ENCODE measurements around the gene GNAI3. TPM values are rescaled to one million over a fixed set of nuclear protein-coding genes. Genes with fewer than 3 reads are reported as not detected.

GNAI3 gene
- total and polyA plus RNA-seq, 3 experiments from 2014 or later, result 8.6 to 9.9 (median 9.8) TPM

GRCh38 chr1:109627692-109628399 is 79.4 kb downstream of the GNAI3 start:
- Mint-ChIP-seq H3K27me3 (no peaks in the 10 kb centered on the region), H3K27ac (peak overlapping the region in 3 of 8 donors; percentile 4 to 70 (median 64)), H3K36me3 (peaks cover 3 to 65% (median 6%) of the 10 kb centered on the region in 3 donors), H3K9me3 (no peaks in the 10 kb centered on the region), H3K4me3 (no peak overlapping the region), H3K4me1 (peaks cover 14 to 21% (median 17%) of the 10 kb centered on the region in 3 donors)
- no peaks in the 10 kb centered on the region for H3K27me3 ChIP-seq (ENCODE audit: insufficient read depth, low read length, poor library complexity, severe bottlenecking)
- DNase-seq, result no peak
- no peak overlapping the region for H3K27ac ChIP-seq (ENCODE audit: low read depth, low read length)
- peaks cover 20% of the 10 kb centered on the region for H3K4me1 ChIP-seq (ENCODE audit: insufficient read depth, low read length)
- H3K4me3 ChIP-seq (ENCODE audit: low read length), result no peak overlapping the region
- ChIA-PET CTCF (interaction anchor here (1.0 to 8.9 kb wide), 7 partner anchors 9 to 146 kb away, joined by 3 to 52 read pairs (median 4); partner anchors contain the start of gene GNAI3), POLR2A (no interaction called here)
- peaks cover 26% of the 10 kb centered on the region for H3K36me3 ChIP-seq (ENCODE audit: insufficient read depth, low read length)
- H3K9me3 ChIP-seq (ENCODE audit: low read length), result no peaks in the 10 kb centered on the region

- Mint-ChIP-seq H3K4me1 (peaks cover 8 to 12% (median 8%) of the 10 kb centered on the region in 3 donors), H3K4me3 (no peak overlapping the region), H3K27ac (peak overlapping the region in 3 of 8 donors; percentile 38 to 74 (median 70)), H3K27me3 (no peaks in the 10 kb centered on the region), H3K36me3 (peaks cover 3 to 67% (median 6%) of the 10 kb centered on the region in 3 donors), H3K9me3 (no peaks in the 10 kb centered on the region)
- DNase-seq, result no peak
- ChIA-PET CTCF (interaction anchor here (1.0 to 3.1 kb wide), 8 partner anchors 11 to 162 kb away, joined by 3 to 51 read pairs (median 8); partner anchors contain the start of gene GNAI3), POLR2A (interaction anchor here (1.4 kb wide), 1 partner anchor 81 kb away, joined by 4 read pairs; the partner anchor contains the start of gene GNAI3)
- Histone ChIP-seq H3K4me1 (ENCODE audit: insufficient read depth, low read length) (peaks cover 11% of the 10 kb centered on the region), H3K27ac (ENCODE audit: low read depth, low read length) (no peak overlapping the region), H3K9me3 (ENCODE audit: low read length) (no peaks in the 10 kb centered on the region), H3K27me3 (ENCODE audit: insufficient read depth, low read length, poor library complexity, severe bottlenecking) (no peaks in the 10 kb centered on the region), H3K36me3 (ENCODE audit: insufficient read depth, low read length) (peaks cover 26% of the 10 kb centered on the region), H3K4me3 (ENCODE audit: low read length) (no peak overlapping the region)
These were observed 80.3 kb downstream of the GNAI3 start for GRCh38 chr1:109628540-109629321.

GRCh38 chr1:109629372-109630030 is 81.1 kb downstream of the GNAI3 start:
- ChIA-PET POLR2A (interaction anchor here (1.4 to 1.7 kb wide), 2 partner anchors 81 to 84 kb away, joined by 4 to 6 read pairs; partner anchors contain the start of gene GNAI3), CTCF (interaction anchor here (0.6 to 3.1 kb wide), 15 partner anchors 9 to 355 kb away, joined by 3 to 51 read pairs (median 11); partner anchors contain the start of genes AHCYL1, AMPD2, GNAI3 and GNAT2)
- Histone ChIP-seq H3K27ac (ENCODE audit: low read depth, low read length) (no peak overlapping the region), H3K4me1 (ENCODE audit: insufficient read depth, low read length) (peaks cover 6% of the 10 kb centered on the region), H3K4me3 (ENCODE audit: low read length) (no peak overlapping the region), H3K36me3 (ENCODE audit: insufficient read depth, low read length) (peaks cover 26% of the 10 kb centered on the region), H3K9me3 (ENCODE audit: low read length) (no peaks in the 10 kb centered on the region), H3K27me3 (ENCODE audit: insufficient read depth, low read length, poor library complexity, severe bottlenecking) (no peaks in the 10 kb centered on the region)
- Mint-ChIP-seq H3K9me3 (no peaks in the 10 kb centered on the region), H3K4me1 (peaks cover 3 to 7% (median 7%) of the 10 kb centered on the region in 3 donors), H3K4me3 (no peak overlapping the region), H3K27me3 (no peaks in the 10 kb centered on the region), H3K27ac (peak overlapping the region in 7 of 8 donors; percentile 32 to 84 (median 70)), H3K36me3 (peaks cover 3 to 67% (median 6%) of the 10 kb centered on the region in 3 donors)
- no peak for DNase-seq

- POLR2A ChIA-PET, result interaction anchor here (1.4 to 1.7 kb wide), 2 partner anchors 82 to 84 kb away, joined by 4 to 6 read pairs; partner anchors contain the start of gene GNAI3
- Histone ChIP-seq H3K4me1 (ENCODE audit: insufficient read depth, low read length) (peaks cover 9% of the 10 kb centered on the region), H3K36me3 (ENCODE audit: insufficient read depth, low read length) (peaks cover 26% of the 10 kb centered on the region), H3K4me3 (ENCODE audit: low read length) (no peak overlapping the region), H3K9me3 (ENCODE audit: low read length) (no peaks in the 10 kb centered on the region), H3K27ac (ENCODE audit: low read depth, low read length) (no peak overlapping the region), H3K27me3 (ENCODE audit: insufficient read depth, low read length, poor library complexity, severe bottlenecking) (no peaks in the 10 kb centered on the region)
- CTCF ChIA-PET, result interaction anchor here (0.6 to 3.1 kb wide), 17 partner anchors 9 to 354 kb away, joined by 3 to 51 read pairs (median 5); partner anchors contain the start of genes AHCYL1, AMPD2, GNAI3 and GNAT2
- no peaks in the 10 kb centered on the region for H3K27me3 Mint-ChIP-seq
- H3K27ac Mint-ChIP-seq, result peak overlapping the region in 4 of 8 donors; percentile 35 to 84 (median 58)
- H3K4me1 Mint-ChIP-seq, result peaks cover 7 to 12% (median 9%) of the 10 kb centered on the region in 3 donors
- peaks cover 3 to 64% (median 6%) of the 10 kb centered on the region in 3 donors for H3K36me3 Mint-ChIP-seq
- DNase-seq, result peak in 2 of 5 donors; percentile 37 to 63
- peak overlapping the region in 1 of 7 donors; percentile 70 for H3K4me3 Mint-ChIP-seq
- no peaks in the 10 kb centered on the region for H3K9me3 Mint-ChIP-seq
These were observed 81.9 kb downstream of the GNAI3 start for GRCh38 chr1:109630081-109630897.

- H3K9me3 Mint-ChIP-seq, result no peaks in the 10 kb centered on the region
- H3K27me3 Mint-ChIP-seq, result no peaks in the 10 kb centered on the region
- H3K27ac Mint-ChIP-seq, result peak overlapping the region in 2 of 8 donors; percentile 54 to 78
- DNase-seq, result no peak
- no peaks in the 10 kb centered on the region for H3K9me3 ChIP-seq (ENCODE audit: low read length)
- H3K27ac ChIP-seq (ENCODE audit: low read depth, low read length), result no peak overlapping the region
- H3K27me3 ChIP-seq (ENCODE audit: insufficient read depth, low read length, poor library complexity, severe bottlenecking), result no peaks in the 10 kb centered on the region
- H3K4me3 Mint-ChIP-seq, result no peak overlapping the region
- peaks cover 3 to 57% (median 6%) of the 10 kb centered on the region in 3 donors for H3K36me3 Mint-ChIP-seq
- H3K4me1 Mint-ChIP-seq, result peaks cover 6 to 9% (median 7%) of the 10 kb centered on the region in 3 donors
- ChIA-PET CTCF (interaction anchor here (1.1 to 3.1 kb wide), 14 partner anchors 9 to 99 kb away, joined by 3 to 51 read pairs (median 9); partner anchors contain the start of genes AMPD2, GNAI3, GNAT2 and GSTM4), POLR2A (interaction anchor here (1.7 kb wide), 1 partner anchor 85 kb away, joined by 6 read pairs; no protein-coding TSS in a partner anchor)
- peaks cover 9% of the 10 kb centered on the region for H3K4me1 ChIP-seq (ENCODE audit: insufficient read depth, low read length)
- H3K36me3 ChIP-seq (ENCODE audit: insufficient read depth, low read length), result peaks cover 26% of the 10 kb centered on the region
- no peak overlapping the region for H3K4me3 ChIP-seq (ENCODE audit: low read length)
These were observed 82.6 kb downstream of the GNAI3 start for GRCh38 chr1:109630898-109631512.

GRCh38 chr1:109631513-109632505 is 83.4 kb downstream of the GNAI3 start:
- H3K27ac ChIP-seq (ENCODE audit: low read depth, low read length), result no peak overlapping the region
- Mint-ChIP-seq H3K4me1 (peaks cover 6 to 9% (median 7%) of the 10 kb centered on the region in 3 donors), H3K4me3 (no peak overlapping the region), H3K36me3 (peaks cover 3 to 50% (median 6%) of the 10 kb centered on the region in 3 donors), H3K9me3 (no peaks in the 10 kb centered on the region), H3K27me3 (peaks cover 0 to 5% of the 10 kb centered on the region in 2 donors), H3K27ac (peak overlapping the region in 4 of 8 donors; percentile 54 to 71 (median 64))
- H3K36me3 ChIP-seq (ENCODE audit: insufficient read depth, low read length), result peaks cover 26% of the 10 kb centered on the region
- ChIA-PET POLR2A (no interaction called here), CTCF (interaction anchor here (1.1 to 6.5 kb wide), 11 partner anchors 8 to 100 kb away, joined by 3 to 51 read pairs (median 12); partner anchors contain the start of gene GNAI3)
- no peak for DNase-seq
- no peak overlapping the region for H3K4me3 ChIP-seq (ENCODE audit: low read length)
- H3K9me3 ChIP-seq (ENCODE audit: low read length), result no peaks in the 10 kb centered on the region
- peaks cover 9% of the 10 kb centered on the region for H3K4me1 ChIP-seq (ENCODE audit: insufficient read depth, low read length)
- H3K27me3 ChIP-seq (ENCODE audit: insufficient read depth, low read length, poor library complexity, severe bottlenecking), result no peaks in the 10 kb centered on the region
